Heart left ventricle (tissue), 16 donors: ENCODE measurements around the gene DNAJC17. TPM values are rescaled to one million over a fixed set of nuclear protein-coding genes. Genes with fewer than 3 reads are reported as not detected.

Experiments
- ATAC-seq, 4 donors: fragments of 200-7000 bp; cut with Tn5 transposase; one replicate each; pipeline ENCODE4 v1.9.1; 2020 to 2022; ENCODE audit warnings: moderate library complexity in 4 of 4, mild to moderate bottlenecking in 3 of 4, moderate number of reproducible peaks in 1 of 4
- DNase-seq, 5 donors: peaks; one replicate each; pipeline ENCODE4 v3.0.0-alpha.2; 2020
- H3K27ac ChIP-seq, 12 donors: fragments of 200-600 bp; sonication (generic) in 4 of 12; one replicate each; pipeline versions ENCODE4 v1.5.0 to v1.8.0; 2016 to 2022; ENCODE audit warnings: mild to moderate bottlenecking in 2 of 12
- H3K27me3 ChIP-seq, 9 donors: fragments of 200-600 bp; sonication (generic) in 2 of 9; one replicate each; pipeline versions ENCODE4 v1.5.1 to v1.8.0; 2016 to 2022; ENCODE audit warnings: mild to moderate bottlenecking in 3 of 9
- H3K36me3 ChIP-seq, 9 donors: fragments of 200-600 bp; sonication (generic) in 2 of 9; one replicate each; pipeline versions ENCODE4 v1.5.0 to v1.8.0; 2018 to 2022; ENCODE audit warnings: mild to moderate bottlenecking in 2 of 9
- H3K4me1 ChIP-seq, 12 donors: fragments of 200-600 bp; sonication (generic) in 4 of 12; one replicate each; pipeline versions ENCODE4 v1.5.0 to v1.8.0; 2016 to 2022; ENCODE audit warnings: mild to moderate bottlenecking in 3 of 12
- H3K4me3 ChIP-seq, 12 donors: fragments of 200-600 bp; sonication (generic) in 4 of 12; one replicate each; pipeline versions ENCODE4 v1.5.0 to v1.8.0; 2017 to 2022; ENCODE audit warnings: mild to moderate bottlenecking in 9 of 12, moderate library complexity in 4 of 12
- H3K9me3 ChIP-seq, 12 donors: fragments of 200-600 bp; sonication (generic) in 4 of 12; one replicate each; pipeline versions ENCODE4 v1.5.0 to v1.8.0; 2016 to 2022; ENCODE audit warnings: mild to moderate bottlenecking in 1 of 12
- CTCF ChIP-seq, 12 donors: fragments of 200-600 bp; sonication (generic) in 4 of 12; IDR thresholded peaks; one replicate each; pipeline versions ENCODE4 v1.5.0 to v1.8.0; 2018 to 2022; ENCODE audit warnings: antibody characterized with exemption in 12 of 12, mild to moderate bottlenecking in 5 of 12
- POLR2A ChIP-seq, 2 donors: fragments of 450-650 bp; IDR thresholded peaks; one replicate each; pipeline ENCODE4 v1.6.1; 2017; ENCODE audit warnings: antibody characterized with exemption in 2 of 2, mild to moderate bottlenecking in 2 of 2, moderate library complexity in 2 of 2
- WGBS, 4 donors: extraction: QIAGEN DNeasy Blood & Tissue Kit in 2 of 4; methylation state at CpG; one replicate each; pipeline versions ENCODE4 v1.1.5 to v1.1.7; 2013 to 2018; 5-methylcytosine and 5-hydroxymethylcytosine counted together
- intact Hi-C, 10 donors: fragments of 100-400 bp; cut with DNase I; formaldehyde crosslinking; loops; one replicate each; pipeline versions ENCODE4 v1.11.1 to v1.14.2; 2022
- polyA plus RNA-seq, 2 donors: library from polyadenylated mRNA; stranded (reverse); fragments of 200-250 nt; gene quantifications; one replicate each; pipeline ENCODE4 v1.2.3, GENCODE V29; 2013
- total RNA-seq, 9 donors: library from RNA; depleted of rRNA in 2 of 9; stranded (reverse); fragments of >200 nt in 2 of 9; fragmentation: NEBNext Ultra II Directional in 3 of 9; extraction: Animal tissue kit (Norgen Biotek cat#: 25700) in 3 of 9; gene quantifications; one replicate each; pipeline versions ENCODE4 v1.1.0 to v1.2.4, GENCODE V29; 2016 to 2023
- donor health status: ischemic (EF 13 %, LVEDD 7.1; RV severe dilation, severe dysfunction).
- donor health status: healthy with polysubstance abuse.
- donor health status: DM: no; HTN: yes; CAD: no.
- donor health status: DM: no; HTN: no; CAD: no.
- donor health status: ischemic (EF 25% LVEDD 6.9; RV normal size, moderate dysfunction).
- donor health status: ischemic (EF 25% LVEDD 5.7; RV mildly dilated, moderate dysfunction).
- donor health status: healthy.
- donor health status: DM: yes; HTN: yes; CAD: no.
- donor health status: ischemic (EF 35%, LVEDD 5.7; RV mildly dilated, moderate dysfunction).
- donor health status: nonischemic (EF 11% LVEDD 7.7; RV severe dilation, severe dysfunction).
- donor health status: DM: yes; HTN: yes; CAD: no.
- donor health status: PGD.
- donor health status: ischemic (EF 29% LVEDD 5.4; RV normal size, mild dysfunction).
- donor health status: nonischemic (EF 23%, LVEDD 6.1; RV moderate dilation, normal function).

The DNAJC17 gene
- total and polyA plus RNA-seq, 11 donors: 7.6 to 29.9 (median 15.7) TPM

DNA sequence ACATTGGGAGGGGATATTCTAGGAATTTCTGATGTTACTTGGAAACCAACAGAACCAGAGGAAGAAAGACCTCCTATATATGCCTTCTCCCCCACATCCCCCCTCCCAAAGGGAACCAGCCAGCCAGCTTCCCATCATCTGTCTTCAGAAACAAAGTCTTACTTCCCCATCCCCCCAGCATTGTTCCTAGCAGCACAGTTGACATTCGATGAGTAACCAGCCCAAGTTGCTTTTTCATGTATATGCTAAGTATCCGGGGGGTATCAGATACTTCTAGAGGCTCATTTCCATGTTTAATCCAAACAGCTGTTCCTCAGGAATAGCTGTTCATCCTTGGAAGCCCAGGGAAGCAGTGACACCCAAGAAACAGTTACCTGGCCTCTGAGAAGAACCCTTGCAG, 68.2 kb downstream of the DNAJC17 start:
- intact Hi-C loops: no loop called here
- DNase-seq (no peak), ATAC-seq (no peak)
- H3K27me3 ChIP-seq: no peaks in the 10 kb centered on the region
- H3K4me3 ChIP-seq: no peak overlapping the region
- TF ChIP-seq CTCF (IDR thresholded peaks at IDR 0.05) (no peak), POLR2A (IDR thresholded peaks at IDR 0.05) (no peak)
- H3K4me1 ChIP-seq: peaks cover 0 to 11% (median 0%) of the 10 kb centered on the region in 12 donors
- no peak overlapping the region for H3K27ac ChIP-seq
- no peaks in the 10 kb centered on the region for H3K9me3 ChIP-seq
- peaks cover 0 to 99% (median 90%) of the 10 kb centered on the region in 9 donors for H3K36me3 ChIP-seq
- 64 to 66% (median 66%) methylated on average over 2 of the region's 2 CpGs for WGBS, 4 donors

DNA sequence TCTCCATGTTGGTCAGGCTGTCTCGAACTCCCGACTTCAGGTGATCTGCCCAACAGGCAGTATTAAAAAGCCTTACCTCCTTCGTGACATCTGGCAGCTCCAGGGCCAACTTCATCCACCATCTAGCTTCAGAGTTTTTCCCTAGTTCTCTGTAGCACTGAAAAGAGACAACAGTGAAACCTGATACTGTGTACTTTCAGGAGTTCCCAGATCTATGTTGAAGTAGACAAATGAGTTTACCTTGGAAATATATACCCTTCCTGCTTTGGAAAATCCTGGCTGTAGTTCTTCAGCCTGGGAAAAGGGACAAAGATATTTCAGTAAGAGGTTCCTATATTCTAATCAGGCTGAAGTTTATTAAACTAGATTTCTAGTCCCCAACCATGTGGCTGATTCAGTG, 70.2 kb downstream of the DNAJC17 start:
- ATAC-seq: no peak
- DNase-seq: no peak
- Histone ChIP-seq H3K4me1 (no peaks in the 10 kb centered on the region), H3K27ac (no peak overlapping the region), H3K27me3 (no peaks in the 10 kb centered on the region), H3K4me3 (no peak overlapping the region), H3K9me3 (no peaks in the 10 kb centered on the region), H3K36me3 (peaks cover 0 to 97% (median 84%) of the 10 kb centered on the region in 9 donors)
- TF ChIP-seq POLR2A (IDR thresholded peaks at IDR 0.05): no peak
- TF ChIP-seq CTCF (IDR thresholded peaks at IDR 0.05): no peak
- 90 to 96% (median 95%) methylated on average over 3 of the region's 3 CpGs; no CpG with 5 or more reads in 1 of the 4 donors for WGBS, 4 donors
- intact Hi-C loops: no loop called here

DNA sequence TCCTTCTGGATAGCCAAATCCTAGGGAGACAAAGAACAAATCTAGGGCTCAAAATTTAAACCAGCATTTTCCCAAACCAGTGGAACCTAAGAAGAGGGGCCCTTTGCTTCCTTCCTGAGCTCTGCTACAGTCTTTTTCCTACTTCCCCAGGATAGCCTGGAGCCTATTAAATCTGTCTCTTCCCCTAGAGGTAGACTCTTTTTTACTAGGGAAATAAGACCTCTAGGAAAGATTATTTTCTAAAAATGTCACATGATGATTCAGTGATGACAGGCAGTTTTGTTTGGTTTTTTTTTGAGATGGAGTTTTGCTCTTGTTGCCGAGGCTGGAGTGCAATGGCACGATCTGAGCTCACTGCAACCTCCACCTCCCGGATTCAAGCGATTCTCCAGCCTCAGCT, 70.7 kb downstream of the DNAJC17 start:
- H3K9me3 ChIP-seq: no peaks in the 10 kb centered on the region
- no peak for ATAC-seq
- intact Hi-C loops: no loop called here
- 89 to 95% (median 91%) methylated on average over 4 of the region's 4 CpGs for WGBS, 4 donors
- DNase-seq: no peak
- no peaks in the 10 kb centered on the region for H3K27me3 ChIP-seq
- TF ChIP-seq POLR2A (IDR thresholded peaks at IDR 0.05) (no peak), CTCF (IDR thresholded peaks at IDR 0.05) (no peak)
- H3K4me1 ChIP-seq: no peaks in the 10 kb centered on the region
- no peak overlapping the region for H3K27ac ChIP-seq
- peaks cover 0 to 97% (median 80%) of the 10 kb centered on the region in 9 donors for H3K36me3 ChIP-seq
- no peak overlapping the region for H3K4me3 ChIP-seq

DNA sequence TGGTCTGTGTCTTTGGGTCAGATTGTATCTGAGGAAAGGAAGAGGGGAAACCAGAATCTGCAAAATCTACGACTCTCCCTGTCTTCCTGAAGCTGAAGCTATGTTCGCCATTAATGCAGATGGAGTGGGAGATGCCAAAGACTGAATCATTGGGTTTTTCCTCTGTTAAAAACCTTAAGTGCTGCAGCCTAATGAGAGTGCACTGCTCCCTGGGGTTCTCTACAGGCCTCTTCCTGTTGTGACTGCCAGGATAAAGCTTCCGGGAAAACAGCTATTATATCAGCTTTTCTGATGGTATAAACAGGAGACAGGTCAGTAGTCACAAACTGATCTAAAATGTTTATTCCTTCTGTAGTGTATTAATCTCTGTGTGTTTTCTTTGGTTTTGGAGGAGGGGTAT, 76.2 kb downstream of the DNAJC17 start:
- intact Hi-C loops: no loop called here
- H3K36me3 ChIP-seq: peaks cover 0 to 55% (median 31%) of the 10 kb centered on the region in 9 donors

More for the DNA sequence above, 76.2 kb downstream of the DNAJC17 start:
- TF ChIP-seq CTCF (IDR thresholded peaks at IDR 0.05) (no peak), POLR2A (IDR thresholded peaks at IDR 0.05) (no peak)
- H3K4me1 ChIP-seq: peaks cover 0 to 3% (median 0%) of the 10 kb centered on the region in 12 donors
- ATAC-seq: peak in 1 of 4 donors; percentile 45
- no peaks in the 10 kb centered on the region for H3K27me3 ChIP-seq
- H3K4me3 ChIP-seq: no peak overlapping the region
- H3K9me3 ChIP-seq: no peaks in the 10 kb centered on the region
- DNase-seq: peak in 1 of 5 donors; percentile 13
- WGBS, 4 donors: 30 to 61% (median 48%) methylated on average over 3 of the region's 3 CpGs
- H3K27ac ChIP-seq: peak overlapping the region in 3 of 12 donors; percentile 15 to 53 (median 48)
